Activated CD8-positive, alpha-beta memory T cell treated with anti-CD3 and anti-CD28 coated beads for 4 hours (primary cell): ENCODE measurements around the gene RAB11FIP4.

ENCODE experiments used
- DNase-seq, 2 donors: peaks; one replicate each; pipeline ENCODE4 v3.0.0-alpha.2; 2020; ENCODE audit warnings: low read depth in 2 of 2

RAB11FIP4 gene

GRCh38 chr17:31522987-31523495 lies 131.6 kb downstream of the RAB11FIP4 start:
- DNase-seq, result no peak

- no peak for DNase-seq
These were observed 132.6 kb downstream of the RAB11FIP4 start for GRCh38 chr17:31523862-31524730.

- DNase-seq, result peak; percentile 74 to 75
These were observed 133.7 kb downstream of the RAB11FIP4 start for GRCh38 chr17:31524926-31525800.

- no peak for DNase-seq
These were observed 134.5 kb downstream of the RAB11FIP4 start for GRCh38 chr17:31525801-31526549.

GRCh38 chr17:31527606-31528005 lies 136.1 kb downstream of the RAB11FIP4 start:
- no peak for DNase-seq

- DNase-seq, result no peak
These were observed 136.9 kb downstream of the RAB11FIP4 start for GRCh38 chr17:31528291-31528874.

- DNase-seq, result no peak
These were observed 138.4 kb downstream of the RAB11FIP4 start for GRCh38 chr17:31529841-31530251.

- DNase-seq, result no peak
These were observed 139.0 kb downstream of the RAB11FIP4 start for GRCh38 chr17:31530391-31530985.

GRCh38 chr17:31531336-31531980 lies 140.0 kb downstream of the RAB11FIP4 start:
- no peak for DNase-seq

GRCh38 chr17:31532081-31532480 lies 140.6 kb downstream of the RAB11FIP4 start:
- DNase-seq, result no peak

GRCh38 chr17:31532526-31532925 lies 141.1 kb downstream of the RAB11FIP4 start:
- DNase-seq, result no peak

- peak in 1 of 2 donors; percentile 22 for DNase-seq
These were observed 142.2 kb downstream of the RAB11FIP4 start for GRCh38 chr17:31533546-31534155.

GRCh38 chr17:31534223-31534888 lies 142.9 kb downstream of the RAB11FIP4 start:
- no peak for DNase-seq

GRCh38 chr17:31535581-31535981 lies 144.1 kb downstream of the RAB11FIP4 start:
- DNase-seq, result no peak

- no peak for DNase-seq
These were observed 145.0 kb downstream of the RAB11FIP4 start for GRCh38 chr17:31536451-31536850.

- no peak for DNase-seq
These were observed 146.1 kb downstream of the RAB11FIP4 start for GRCh38 chr17:31537565-31538011.

- no peak for DNase-seq
These were observed 146.7 kb downstream of the RAB11FIP4 start for GRCh38 chr17:31538080-31538762.

- no peak for DNase-seq
These were observed 149.3 kb downstream of the RAB11FIP4 start for GRCh38 chr17:31540602-31541307.
